PC-9 (cell line): ENCODE measurements around the gene BNIP2. TPM values are rescaled to one million over a fixed set of nuclear protein-coding genes. Genes with fewer than 3 reads are reported as not detected.

Experiments
- BruUV-seq: library from RNA; stranded (reverse); fragments of 400-500 nt; replicated peaks from 2 replicates; lab custom pipeline; 2021; lab: Mats Ljungman, UMichigan
- CTCF ChIA-PET: fragments of 300-600 bp; sonication (Branson Sonifier 250); formaldehyde crosslinking; loops from one replicate; lab custom pipeline; 2022; ENCODE audit warnings: antibody characterized with exemption; lab: Charles Lee
- POLR2A ChIA-PET: fragments of 300-600 bp; sonication (Branson Sonifier 250); formaldehyde crosslinking; loops from one replicate; lab custom pipeline; 2022; ENCODE audit warnings: antibody characterized with exemption; ENCODE audit not compliant: unreplicated experiment; lab: Charles Lee
- DNase-seq, 2 experiments: peaks; one replicate each; pipeline versions ENCODE4 v3.0.0 to v3.0.0-alpha.2; 2015 to 2022; ENCODE audit warnings: mixed read lengths in 1 of 2
- H2AFZ ChIP-seq: fragments of 200-600 bp; sonication (generic); 2 replicates; pipeline ENCODE4 v1.8.1; 2017; ENCODE audit warnings: antibody characterized with exemption
- H3F3A ChIP-seq: fragments of 200-600 bp; sonication (generic); 2 replicates; pipeline ENCODE4 v1.8.1; 2017; ENCODE audit warnings: antibody characterized with exemption, mild to moderate bottlenecking, low read depth; ENCODE audit not compliant: insufficient read depth
- H3K27ac ChIP-seq: fragments of 200-600 bp; sonication (generic); 2 replicates; pipeline ENCODE4 v1.6.1; 2016; ENCODE audit warnings: mixed run types
- H3K27me3 ChIP-seq: fragments of 200-600 bp; sonication (generic); 2 replicates; pipeline ENCODE4 v1.6.1; 2016; ENCODE audit warnings: low read depth, mixed run types; ENCODE audit not compliant: insufficient read depth
- H3K36me3 ChIP-seq: fragments of 200-600 bp; sonication (generic); 2 replicates; pipeline ENCODE4 v1.6.1; 2016; ENCODE audit warnings: low read depth, mixed run types
- H3K4me1 ChIP-seq: fragments of 200-600 bp; sonication (generic); replicated peaks from 2 replicates; pipeline ENCODE4 v1.6.1; 2016; ENCODE audit warnings: mixed run types; ENCODE audit not compliant: insufficient read depth
- H3K4me2 ChIP-seq: fragments of 200-600 bp; sonication (generic); 2 replicates; pipeline ENCODE4 v1.6.1; 2017; ENCODE audit warnings: mixed run types
- H3K4me3 ChIP-seq: fragments of 200-600 bp; sonication (generic); 2 replicates; pipeline ENCODE4 v1.6.1; 2016; ENCODE audit warnings: mixed run types
- H3K79me2 ChIP-seq: fragments of 200-600 bp; sonication (generic); 2 replicates; pipeline ENCODE4 v1.6.1; 2017; ENCODE audit warnings: low read depth, mixed run types
- H3K9me2 ChIP-seq: fragments of 200-600 bp; sonication (generic); 2 replicates; pipeline ENCODE4 v1.8.1; 2017; ENCODE audit warnings: mild to moderate bottlenecking; ENCODE audit not compliant: insufficient read depth
- H3K9me3 ChIP-seq: fragments of 200-600 bp; sonication (generic); 2 replicates; pipeline ENCODE4 v1.8.1; 2016; ENCODE audit warnings: low read depth; ENCODE audit not compliant: insufficient read depth
- H4K20me1 ChIP-seq: fragments of 200-600 bp; sonication (generic); 2 replicates; pipeline ENCODE4 v1.8.1; 2017; ENCODE audit not compliant: insufficient read depth
- CTCF ChIP-seq: fragments of 200-600 bp; sonication (generic); conservative IDR thresholded peaks from 2 replicates; pipeline ENCODE4 v1.6.1; 2017; ENCODE audit warnings: mixed run types, antibody characterized with exemption, mild to moderate bottlenecking, moderate library complexity
- EZH2 ChIP-seq: fragments of 200-600 bp; sonication (generic); IDR thresholded peaks from 2 replicates; pipeline ENCODE4 v1.8.0; 2017; ENCODE audit warnings: antibody characterized with exemption, low read depth
- intact Hi-C: fragments of 100-400 bp; cut with micrococcal nuclease; formaldehyde crosslinking; loops from one replicate; pipeline ENCODE4 v1.10.0; 2022; ENCODE audit not compliant: unreplicated experiment
- total RNA-seq: library from RNA; stranded (reverse); gene quantifications from 2 replicates; pipeline ENCODE4 v1.2.3, GENCODE V29; 2021

Gene BNIP2
- total RNA-seq, 1 experiment from 2014 or later: 64.3 TPM

DNA sequence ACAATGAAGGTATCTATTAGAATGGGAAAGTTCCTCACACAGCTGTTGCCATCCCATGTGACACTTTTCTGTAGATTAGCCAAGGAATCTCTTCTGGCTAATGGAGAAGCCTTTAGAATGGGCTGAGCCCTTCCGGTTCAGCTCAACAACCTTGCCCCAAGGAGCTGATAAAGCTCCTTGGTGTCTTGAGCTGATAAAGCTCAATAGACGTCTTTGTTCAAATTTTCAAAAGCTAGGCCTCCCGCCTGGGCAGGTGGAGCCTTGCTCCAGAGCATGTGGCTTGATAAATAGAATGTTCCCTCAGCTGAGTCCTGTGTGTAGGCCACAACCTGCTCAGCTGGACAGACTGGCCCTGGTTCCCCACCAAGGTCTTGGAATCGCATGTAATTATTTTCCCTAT, 7.2 kb upstream of the BNIP2 start:
- H3K79me2 ChIP-seq: no peaks in the 10 kb centered on the region
- no peak overlapping the region for H2AFZ ChIP-seq
- no TSS peak for BruUV-seq
- no peaks in the 10 kb centered on the region for H3F3A ChIP-seq
- no peaks in the 10 kb centered on the region for H3K9me2 ChIP-seq
- no peak overlapping the region for H3K4me3 ChIP-seq
- no peak overlapping the region for H3K27ac ChIP-seq
- peaks cover 5% of the 10 kb centered on the region; the same call in 1 of the 2 replicates for H3K4me1 ChIP-seq
- DNase-seq: no peak
- TF ChIP-seq CTCF (no peak), EZH2 (no peak)
- CTCF ChIA-PET: no interaction called here
- intact Hi-C loops: no loop called here
- POLR2A ChIA-PET: no interaction called here
- no peak overlapping the region for H3K4me2 ChIP-seq
- no peaks in the 10 kb centered on the region for H3K9me3 ChIP-seq
- no peaks in the 10 kb centered on the region for H3K27me3 ChIP-seq
- no peaks in the 10 kb centered on the region for H3K36me3 ChIP-seq
- H4K20me1 ChIP-seq: no peaks in the 10 kb centered on the region

DNA sequence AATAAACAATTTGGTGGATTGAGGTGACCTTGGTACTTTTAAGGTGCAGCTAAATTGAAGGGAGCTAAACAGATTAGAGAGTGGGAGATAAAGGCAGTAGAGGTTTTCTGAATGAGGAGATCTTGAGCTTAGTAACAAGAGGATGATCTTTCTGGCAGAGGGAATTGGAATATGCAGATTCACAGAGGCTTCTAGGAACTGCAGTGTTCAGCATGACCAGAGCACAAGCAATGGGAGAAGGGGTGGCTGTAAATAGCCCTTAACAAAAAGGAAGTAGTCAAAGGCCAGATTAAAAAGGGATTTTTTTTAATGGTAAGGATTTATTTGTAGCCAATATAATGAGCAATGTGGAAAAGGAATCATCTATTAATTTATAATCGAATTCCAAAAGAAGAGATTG, 5.7 kb upstream of the BNIP2 start:
- no peaks in the 10 kb centered on the region for H3K36me3 ChIP-seq
- H2AFZ ChIP-seq: no peak overlapping the region
- CTCF ChIA-PET: no interaction called here

GRCh38 chr15:59691194-59691805, 2.2 kb upstream of the BNIP2 start:
- H3F3A ChIP-seq: 0 out of 2 replicates have a peak, but pooled peaks cover 5% of the 10 kb centered on the region
- ChIA-PET POLR2A (interaction anchor here (0.6 to 0.7 kb wide), 7 partner anchors 302 to 830 kb away, joined by 3 to 12 read pairs (median 6); no protein-coding TSS in a partner anchor), CTCF (interaction anchor here (0.6 to 1.5 kb wide), 20 partner anchors 33 to 1121 kb away, joined by 3 to 9 read pairs (median 4); no protein-coding TSS in a partner anchor)
- peaks cover 17% of the 10 kb centered on the region for H4K20me1 ChIP-seq
- peaks cover 28% of the 10 kb centered on the region for H3K79me2 ChIP-seq
- peaks cover 15% of the 10 kb centered on the region for H3K4me1 ChIP-seq
- no TSS peak for BruUV-seq
- no peaks in the 10 kb centered on the region for H3K27me3 ChIP-seq
- no peak overlapping the region for H3K27ac ChIP-seq
- no peaks in the 10 kb centered on the region for H3K36me3 ChIP-seq
- no peak overlapping the region for H3K4me2 ChIP-seq
- no peak overlapping the region for H2AFZ ChIP-seq
- no peak overlapping the region for H3K4me3 ChIP-seq
- peak; percentile 27 to 45 for DNase-seq
- intact Hi-C loops: loop anchor here (1.0 to 2.0 kb wide), 4 partner anchors 136 to 1241 kb away; no protein-coding TSS in a partner anchor
- H3K9me3 ChIP-seq: no peaks in the 10 kb centered on the region
- H3K9me2 ChIP-seq: no peaks in the 10 kb centered on the region
- TF ChIP-seq CTCF: peak; percentile 69
- TF ChIP-seq EZH2: no peak

More for the DNA sequence above, 5.7 kb upstream of the BNIP2 start:
- Histone ChIP-seq H4K20me1 (no peaks in the 10 kb centered on the region), H3K4me3 (no peak overlapping the region), H3K79me2 (no peaks in the 10 kb centered on the region), H3K27me3 (no peaks in the 10 kb centered on the region), H3K9me2 (no peaks in the 10 kb centered on the region), H3K4me2 (no peak overlapping the region), H3K9me3 (no peaks in the 10 kb centered on the region), H3K4me1 (peaks cover 5% of the 10 kb centered on the region), H3K27ac (no peak overlapping the region), H3F3A (0 out of 2 replicates have a peak, but pooled peaks cover 5% of the 10 kb centered on the region)
- BruUV-seq: no TSS peak
- intact Hi-C loops: no loop called here
- no peak for DNase-seq
- TF ChIP-seq EZH2: no peak
- TF ChIP-seq CTCF: no peak
- POLR2A ChIA-PET: no interaction called here
